ENCODE data around the gene ARMH3. TPM values are rescaled to one million over a fixed set of nuclear protein-coding genes. Genes with fewer than 3 reads are reported as not detected.
A peak's percentile ranks its signal among the peaks of the same experiment; 100 is the strongest.
"Not testable (repeated sequence)": the region's sequence is repeated elsewhere in the genome, so short reads cannot be mapped to it uniquely, and the experiment has no call there.

The ARMH3 gene
- total and polyA plus RNA-seq, 8 donors: 7.5 to 15.8 (median 10.7) TPM

- H3K36me3 ChIP-seq: peaks cover 0 to 28% (median 23%) of the 10 kb centered on the region in 3 donors
- TF ChIP-seq CTCF (IDR thresholded peaks at IDR 0.05): no peak
- peak in 1 of 6 donors; percentile 30 for DNase-seq
- H3K9me3 ChIP-seq: no peaks in the 10 kb centered on the region
- FAIRE-seq: no peak
- intact Hi-C loops (cut with DNase I): no loop called here
- peaks cover 0 to 4% (median 0%) of the 10 kb centered on the region in 3 donors for H3K4me1 ChIP-seq
- H3K27ac ChIP-seq: peak overlapping the region in 1 of 4 donors; percentile 54
- WGBS, 2 donors: 64 to 66% methylated on average over 3 of the region's 3 CpGs
- ATAC-seq: peak in 3 of 4 donors; percentile 64 to 71 (median 71)
- no peak overlapping the region for H3K4me3 ChIP-seq
- H3K27me3 ChIP-seq: no peaks in the 10 kb centered on the region
Measured at GRCh38 chr10:101986624-101986971, 69.4 kb downstream of the ARMH3 start.

DNA sequence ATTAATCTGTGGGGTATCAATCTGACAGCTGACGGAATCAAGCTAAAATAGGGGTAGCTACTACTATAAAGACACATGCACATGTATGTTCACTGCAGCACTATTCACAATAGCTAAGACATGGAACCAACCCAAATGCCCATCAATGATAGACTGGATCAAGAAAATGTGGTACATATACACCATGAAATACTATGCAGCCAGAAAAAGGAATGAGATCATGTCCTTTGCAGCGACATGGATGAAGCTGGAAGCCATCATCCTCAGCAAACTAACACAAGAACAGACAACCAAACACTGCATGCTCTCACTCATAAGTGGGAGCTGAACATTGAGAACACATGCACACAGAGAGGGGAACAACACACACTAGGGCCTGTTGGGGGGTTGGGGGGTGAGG lies 75.3 kb downstream of the ARMH3 start:
- WGBS, 2 donors: 97 to 100% methylated on average over 2 of the region's 2 CpGs
- H3K27me3 ChIP-seq; H3K36me3 ChIP-seq; FAIRE-seq; H3K4me3 ChIP-seq; ATAC-seq; H3K27ac ChIP-seq; DNase-seq; H3K9me3 ChIP-seq; H3K4me1 ChIP-seq; intact Hi-C loops (cut with DNase I): not testable (repeated sequence)

DNA sequence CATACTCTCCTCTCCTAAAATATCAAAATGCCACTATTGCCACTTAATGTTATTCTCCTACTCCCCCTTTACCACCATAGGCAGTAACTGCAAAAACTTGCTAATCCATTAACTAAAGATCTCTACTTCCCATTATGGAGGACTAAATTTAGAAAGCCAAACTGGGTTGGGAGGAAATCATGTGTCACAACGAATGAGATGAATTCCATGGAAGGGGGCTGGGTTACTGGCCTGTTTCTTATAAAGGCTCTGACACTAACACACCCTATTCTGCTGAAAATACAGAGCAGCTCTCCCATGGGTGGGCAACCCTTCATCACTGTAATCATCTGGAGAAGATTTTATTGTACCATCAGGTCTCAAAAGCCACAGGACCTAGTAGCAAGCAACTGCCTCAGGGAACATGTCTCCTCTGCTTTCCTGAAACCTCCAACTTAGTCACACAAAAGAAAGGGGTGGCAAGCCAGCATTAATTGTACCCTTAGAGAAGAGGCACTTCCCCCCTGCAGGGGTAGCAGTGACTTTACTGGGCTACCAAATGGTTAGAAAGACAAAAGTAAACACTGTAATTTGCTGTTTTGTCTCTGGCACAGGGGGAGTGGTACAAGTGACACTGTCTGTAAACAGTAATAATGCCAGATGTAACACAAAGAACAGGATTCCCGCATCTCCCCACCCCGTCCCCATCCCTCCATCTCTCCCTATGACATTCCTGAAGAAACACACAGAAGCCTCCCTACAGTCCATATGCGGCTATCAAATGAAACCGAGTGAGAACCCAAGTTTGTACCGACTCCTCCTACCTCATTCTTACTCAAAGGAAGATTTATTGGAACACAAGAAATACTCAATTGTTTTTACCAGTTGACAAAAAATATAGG lies 81.6 kb downstream of the ARMH3 start:
- Histone ChIP-seq H3K27me3 (no peaks in the 10 kb centered on the region), H3K4me3 (no peak overlapping the region), H3K9me3 (no peaks in the 10 kb centered on the region), H3K36me3 (peaks cover 0 to 6% (median 0%) of the 10 kb centered on the region in 3 donors), H3K27ac (no peak overlapping the region), H3K4me1 (no peaks in the 10 kb centered on the region)
- no peak for TF ChIP-seq CTCF (IDR thresholded peaks at IDR 0.05)
- 83% methylated on average over 6 of the region's 6 CpGs for WGBS, 2 donors
- intact Hi-C loops (cut with DNase I): no loop called here
- DNase-seq (no peak), FAIRE-seq (no peak), ATAC-seq (peak in 2 of 4 donors; percentile 30 to 54)

DNA sequence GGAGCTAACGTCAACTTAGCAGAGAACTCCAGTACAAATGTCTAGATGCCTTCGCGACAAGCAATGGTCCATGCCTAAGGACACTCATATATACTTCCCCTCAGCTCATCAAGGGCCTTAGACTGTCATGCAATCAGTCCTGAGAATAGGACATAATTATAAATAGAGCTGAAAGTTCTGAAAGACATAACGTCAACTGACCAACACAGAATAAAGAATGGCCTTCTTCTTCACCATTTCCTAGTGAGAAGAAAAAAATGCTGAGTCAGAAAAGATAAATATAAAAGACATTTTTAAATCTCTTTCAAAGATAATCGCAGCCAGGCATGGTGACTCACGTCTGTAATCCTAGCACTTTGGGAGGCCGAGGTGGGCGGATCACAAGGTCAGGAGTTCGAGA lies 83.2 kb downstream of the ARMH3 start:
- intact Hi-C loops (cut with DNase I): no loop called here
- 82 to 91% methylated on average over 9 of the region's 9 CpGs for WGBS, 2 donors
- no peak for DNase-seq
- no peak for FAIRE-seq
- H3K9me3 ChIP-seq: no peaks in the 10 kb centered on the region
- H3K36me3 ChIP-seq: peaks cover 0 to 7% (median 0%) of the 10 kb centered on the region in 3 donors
- H3K4me3 ChIP-seq: no peak overlapping the region
- ATAC-seq: peak in 1 of 4 donors; percentile 25
- H3K27me3 ChIP-seq: no peaks in the 10 kb centered on the region
- no peak for TF ChIP-seq CTCF (IDR thresholded peaks at IDR 0.05)
- no peaks in the 10 kb centered on the region for H3K4me1 ChIP-seq
- no peak overlapping the region for H3K27ac ChIP-seq

DNA sequence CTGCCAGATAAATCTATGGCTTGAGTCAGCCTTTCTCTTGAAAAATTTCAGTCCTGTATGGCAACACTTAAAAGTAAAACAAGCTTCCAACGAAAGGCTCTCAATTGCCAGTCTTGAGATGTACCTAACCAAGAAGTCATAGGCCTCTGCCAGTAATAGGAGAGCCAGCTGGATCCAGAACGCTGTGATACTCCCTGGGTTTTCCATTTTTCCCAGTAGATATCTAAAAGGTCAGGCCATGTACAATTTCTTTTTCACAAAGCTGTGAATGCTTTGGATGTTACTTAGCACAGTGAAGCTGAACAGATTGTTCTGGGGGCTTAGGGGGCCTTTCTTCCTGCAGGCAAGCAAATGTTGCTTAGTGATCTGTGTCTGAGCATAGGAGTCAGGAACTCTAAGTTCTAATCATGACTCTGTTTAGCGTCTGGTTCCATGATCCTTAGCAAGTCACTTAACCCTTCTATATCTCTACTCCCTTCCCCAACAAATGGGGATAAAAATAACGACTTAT lies 86.5 kb downstream of the ARMH3 start:
- H3K4me1 ChIP-seq: no peaks in the 10 kb centered on the region
- ATAC-seq (no peak), FAIRE-seq (no peak), DNase-seq (no peak)
- H3K9me3 ChIP-seq: no peaks in the 10 kb centered on the region
- H3K36me3 ChIP-seq: peaks cover 0 to 7% (median 0%) of the 10 kb centered on the region in 3 donors
- no peak overlapping the region for H3K27ac ChIP-seq
- H3K4me3 ChIP-seq: no peak overlapping the region
- intact Hi-C loops (cut with DNase I): no loop called here
- no peak for TF ChIP-seq CTCF (IDR thresholded peaks at IDR 0.05)
- WGBS, 2 donors: 60 to 68% methylated on average over 4 of the region's 4 CpGs
- H3K27me3 ChIP-seq: no peaks in the 10 kb centered on the region
